NCI-H2196 (cell line): ENCODE measurements around the gene UBE2I.
A peak's percentile ranks its signal among the peaks of the same experiment; 100 is the strongest.

Experiments
- DNase-seq: peaks from one replicate; lab custom pipeline; 2025; ENCODE audit not compliant: unreplicated experiment; lab: John Stamatoyannopoulos, UW

The UBE2I gene

DNA sequence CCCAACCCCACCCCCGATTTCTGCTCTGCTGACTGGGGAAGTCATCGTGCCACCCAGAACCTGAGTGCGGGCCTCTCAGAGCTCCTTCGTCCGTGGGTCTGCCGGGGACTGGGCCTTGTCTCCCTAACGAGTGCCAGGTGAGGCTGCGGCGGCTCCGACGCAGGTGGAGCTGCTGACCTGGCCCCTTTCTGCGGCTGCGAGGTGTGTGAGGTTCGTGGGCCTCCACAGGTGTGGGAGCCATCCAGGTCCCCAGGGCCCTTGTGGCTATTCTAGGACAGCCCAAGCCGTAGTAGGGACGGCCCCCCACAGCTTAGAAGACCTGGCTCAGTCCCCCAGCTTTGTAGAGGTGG lies 3.0 kb downstream of the UBE2I start:
- no peak for DNase-seq

DNA sequence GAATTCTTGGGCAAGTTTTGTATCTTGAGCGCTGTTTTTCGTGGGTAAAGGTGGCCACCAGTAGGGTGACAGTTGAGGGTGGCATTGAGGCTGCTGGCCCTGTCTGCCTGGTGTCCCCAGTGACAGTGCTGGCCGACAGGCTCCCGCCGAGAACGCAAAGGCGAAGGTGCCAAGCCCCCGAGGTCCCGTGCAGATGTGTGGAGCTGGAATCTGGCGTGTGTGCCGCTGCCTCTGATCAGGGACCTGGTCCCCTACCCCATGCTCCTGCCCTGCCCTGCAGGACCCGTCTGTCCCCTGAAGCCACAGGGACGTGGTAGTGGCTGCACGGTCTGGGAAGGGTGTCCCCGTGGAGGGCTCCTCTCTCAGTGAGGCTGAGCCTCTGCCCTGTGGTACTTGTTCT lies 3.5 kb downstream of the UBE2I start:
- DNase-seq = no peak

DNA sequence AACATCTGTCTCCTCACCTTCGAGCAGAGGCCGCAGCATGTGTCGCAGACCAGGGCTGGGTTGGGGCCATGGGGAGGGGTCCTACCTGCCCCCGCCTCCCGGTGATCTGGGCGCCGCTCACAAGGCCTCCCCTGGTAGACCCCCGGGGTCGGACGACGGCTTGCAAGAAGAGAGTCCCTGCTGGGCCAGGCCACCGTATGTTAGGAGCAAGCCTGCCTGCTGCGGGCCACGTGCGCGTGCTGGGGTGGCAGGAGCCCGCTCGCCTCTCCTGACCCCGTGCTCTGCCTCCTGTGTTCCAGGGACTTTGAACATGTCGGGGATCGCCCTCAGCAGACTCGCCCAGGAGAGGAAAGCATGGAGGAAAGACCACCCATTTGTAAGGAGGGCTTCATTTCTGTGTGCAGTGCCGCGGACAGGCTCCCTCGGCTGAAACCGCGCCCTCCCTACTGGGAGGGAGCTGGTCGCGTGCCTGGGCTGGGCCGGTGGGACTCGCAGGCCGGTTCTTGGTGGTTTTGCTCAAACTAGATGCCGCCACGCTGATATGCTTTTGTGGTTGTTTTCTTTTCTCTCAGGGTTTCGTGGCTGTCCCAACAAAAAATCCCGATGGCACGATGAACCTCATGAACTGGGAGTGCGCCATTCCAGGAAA lies 4.4 kb downstream of the UBE2I start:
- no peak for DNase-seq

DNA sequence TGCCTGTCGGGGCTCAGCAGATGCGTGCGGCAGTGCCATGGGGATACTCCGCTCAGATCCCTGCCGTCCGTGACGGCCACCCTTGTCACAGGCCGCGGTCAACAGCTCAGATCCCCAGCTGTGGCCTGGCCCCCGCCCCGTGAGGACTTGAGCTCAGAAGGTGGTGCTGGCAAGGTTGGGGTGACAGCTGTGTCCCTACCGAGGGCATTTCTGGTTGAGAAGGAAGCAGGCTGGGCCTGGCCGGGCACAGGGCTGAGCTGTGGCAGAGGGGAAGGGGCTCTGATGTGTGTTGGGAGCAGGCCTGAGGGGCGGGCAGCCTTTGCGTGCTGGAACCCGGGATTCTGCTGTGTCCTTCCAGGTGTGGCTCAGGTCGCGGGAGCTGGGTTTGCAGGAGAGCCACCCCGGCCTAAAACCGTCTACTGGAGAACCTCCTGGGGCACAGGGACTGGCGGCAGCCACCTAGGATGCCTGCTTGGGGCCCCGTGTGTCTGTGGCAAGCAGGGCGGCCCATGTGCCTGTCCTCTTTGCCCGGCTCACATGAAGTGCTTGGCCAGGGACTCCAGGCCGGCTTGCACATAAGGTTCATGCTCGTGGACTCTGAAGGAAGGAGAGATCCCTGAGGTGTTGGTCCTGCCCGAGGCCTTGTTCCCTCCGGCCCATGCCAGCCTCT lies 5.1 kb downstream of the UBE2I start:
- DNase-seq = no peak

DNA sequence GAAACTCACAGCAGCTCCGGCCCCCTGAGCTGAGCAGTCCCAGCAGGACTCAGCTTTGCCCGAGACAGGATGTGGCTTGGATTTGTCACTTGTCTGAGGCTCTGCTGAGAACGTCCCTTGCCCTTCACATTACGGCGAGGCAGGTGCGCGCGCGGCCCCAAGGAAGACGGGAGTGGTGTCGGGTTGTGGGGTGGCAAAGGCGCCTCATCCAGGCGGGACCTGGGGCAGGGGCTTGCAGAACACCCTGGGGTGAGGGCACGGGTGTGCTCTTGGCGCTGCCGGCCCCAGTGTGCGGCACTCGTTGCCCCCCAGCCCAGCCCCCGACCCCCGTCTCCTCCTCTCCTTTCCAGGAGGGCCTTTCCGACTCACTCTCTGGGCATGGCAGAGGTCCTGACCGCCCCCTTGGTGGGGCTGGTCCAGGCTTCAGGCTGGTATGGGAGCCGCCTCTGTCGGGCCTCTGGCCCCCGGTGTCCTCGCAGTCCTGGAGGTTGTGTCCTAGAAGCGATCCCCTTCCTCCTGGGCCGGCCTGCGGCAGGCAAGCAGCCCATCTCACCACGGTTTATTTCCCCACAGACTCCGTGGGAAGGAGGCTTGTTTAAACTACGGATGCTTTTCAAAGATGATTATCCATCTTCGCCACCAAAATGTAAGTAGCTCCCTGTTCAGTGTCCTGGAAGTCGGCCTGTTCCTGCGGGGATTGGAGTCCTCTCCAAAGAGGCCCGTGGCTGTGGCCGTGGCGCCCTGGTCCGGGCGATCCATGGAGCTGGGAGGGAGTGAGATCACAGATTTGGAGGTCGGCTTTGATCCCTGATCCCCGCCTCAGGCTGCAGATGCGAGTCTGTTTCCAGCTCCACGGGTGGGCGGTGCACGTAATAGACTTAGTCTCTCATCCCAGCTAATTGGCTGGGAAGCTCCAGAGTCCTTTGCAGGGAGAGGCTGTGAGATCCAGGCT lies 5.9 kb downstream of the UBE2I start:
- no peak for DNase-seq

DNA sequence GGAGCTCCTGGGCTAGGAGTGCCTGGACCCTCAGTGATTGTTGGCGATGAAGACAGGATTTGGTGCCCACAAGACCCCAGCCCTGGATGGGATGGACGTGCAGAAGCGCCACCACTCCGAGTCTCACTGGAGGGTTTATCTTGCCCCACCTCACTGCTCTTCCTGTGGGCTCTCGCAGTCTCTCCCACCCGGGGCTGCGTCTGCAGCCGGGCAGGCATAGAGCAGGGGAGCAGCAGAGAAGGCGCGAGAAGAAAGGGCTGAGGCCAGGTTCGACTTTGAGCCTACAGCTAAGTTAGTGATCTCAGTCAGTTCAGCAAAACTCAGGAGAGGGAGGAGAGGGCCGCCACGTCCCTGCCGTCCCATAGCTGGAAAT lies 6.6 kb downstream of the UBE2I start:
- DNase-seq = no peak

DNA sequence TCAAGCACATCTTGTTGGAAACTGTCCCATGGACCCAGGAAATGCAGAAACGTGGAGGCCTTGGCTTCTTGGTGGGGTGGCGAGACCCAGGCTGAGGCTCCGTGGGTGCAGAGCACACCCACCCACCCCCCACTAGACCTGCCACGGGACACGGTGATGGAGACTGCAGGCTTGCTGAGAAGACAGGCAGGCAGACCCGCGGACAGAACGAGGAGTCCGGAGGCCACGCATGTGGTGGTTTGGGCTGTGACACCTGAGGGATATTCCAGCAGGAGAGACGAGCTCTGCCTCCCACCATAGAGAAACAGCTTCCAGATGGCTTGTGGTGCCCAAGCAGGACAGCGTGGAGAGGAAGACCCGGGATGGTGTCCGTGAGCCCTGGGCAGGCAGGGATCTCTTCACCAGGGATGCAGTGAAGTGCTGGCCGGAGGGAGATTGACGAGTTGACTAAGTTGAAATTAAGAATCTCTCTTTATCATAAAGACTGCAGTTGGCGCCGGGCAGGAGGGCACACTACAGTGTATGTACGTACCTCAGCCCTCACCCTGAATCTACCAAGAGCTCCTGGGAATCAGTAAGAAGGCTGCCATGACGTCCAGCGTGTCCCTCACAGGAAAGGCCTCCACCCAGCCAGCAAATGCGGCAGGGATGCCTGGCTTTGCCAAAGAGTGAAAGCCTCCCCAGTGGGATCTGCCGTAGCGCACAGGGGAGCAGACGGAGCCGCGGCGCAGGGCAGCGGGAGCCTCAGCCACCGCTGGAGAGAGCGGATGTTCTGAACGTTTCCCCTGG lies 8.2 kb downstream of the UBE2I start:
- no peak for DNase-seq

DNA sequence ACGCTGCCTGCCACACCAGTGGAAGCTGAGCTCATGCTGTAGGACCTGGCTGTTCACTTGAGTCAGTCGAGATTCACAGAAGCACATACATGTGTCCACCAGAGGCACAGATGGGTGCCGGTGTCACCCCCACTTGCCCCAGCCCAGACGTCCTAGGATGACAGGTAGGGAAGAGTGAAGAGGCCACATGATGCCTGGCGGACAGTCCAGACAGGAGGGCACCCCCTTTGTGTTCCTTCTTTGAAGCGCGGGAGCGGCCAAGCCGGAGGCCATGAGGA lies 8.8 kb downstream of the UBE2I start:
- no peak for DNase-seq

DNA sequence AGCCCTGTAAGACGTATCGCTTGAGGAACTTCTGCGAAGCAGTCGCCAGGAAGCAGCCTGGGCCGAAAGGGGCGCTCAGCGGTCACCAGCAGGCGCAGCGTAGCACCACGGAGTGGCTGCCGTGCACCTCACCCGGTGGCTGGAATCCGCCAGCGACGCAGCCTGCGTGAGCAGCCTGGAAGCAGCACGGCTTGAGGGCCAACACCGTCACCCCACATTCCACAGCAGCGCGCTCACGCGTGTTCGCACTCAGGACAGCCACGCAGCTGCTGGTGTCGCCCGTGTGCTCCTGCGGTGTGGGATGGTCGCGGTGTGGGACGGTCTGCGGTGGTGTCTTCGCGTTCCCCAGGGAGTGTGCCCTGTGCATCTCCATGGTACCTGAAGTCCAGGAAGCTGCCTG lies 9.6 kb downstream of the UBE2I start:
- no peak for DNase-seq

DNA sequence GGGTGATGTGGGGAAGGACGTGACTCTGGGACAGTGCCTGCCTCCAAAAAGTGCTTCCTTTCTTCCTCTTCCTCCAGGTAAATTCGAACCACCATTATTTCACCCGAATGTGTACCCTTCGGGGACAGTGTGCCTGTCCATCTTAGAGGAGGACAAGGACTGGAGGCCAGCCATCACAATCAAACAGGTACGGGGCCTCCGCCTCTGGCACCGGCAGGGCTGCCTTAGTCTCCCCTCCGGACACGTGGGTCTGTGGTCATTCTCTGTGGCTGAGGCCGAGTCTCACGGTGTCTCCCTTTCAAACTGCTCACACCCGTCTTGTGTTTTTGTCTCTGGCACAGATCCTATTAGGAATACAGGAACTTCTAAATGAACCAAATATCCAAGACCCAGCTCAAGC lies 10.7 kb downstream of the UBE2I start:
- no peak for DNase-seq

DNA sequence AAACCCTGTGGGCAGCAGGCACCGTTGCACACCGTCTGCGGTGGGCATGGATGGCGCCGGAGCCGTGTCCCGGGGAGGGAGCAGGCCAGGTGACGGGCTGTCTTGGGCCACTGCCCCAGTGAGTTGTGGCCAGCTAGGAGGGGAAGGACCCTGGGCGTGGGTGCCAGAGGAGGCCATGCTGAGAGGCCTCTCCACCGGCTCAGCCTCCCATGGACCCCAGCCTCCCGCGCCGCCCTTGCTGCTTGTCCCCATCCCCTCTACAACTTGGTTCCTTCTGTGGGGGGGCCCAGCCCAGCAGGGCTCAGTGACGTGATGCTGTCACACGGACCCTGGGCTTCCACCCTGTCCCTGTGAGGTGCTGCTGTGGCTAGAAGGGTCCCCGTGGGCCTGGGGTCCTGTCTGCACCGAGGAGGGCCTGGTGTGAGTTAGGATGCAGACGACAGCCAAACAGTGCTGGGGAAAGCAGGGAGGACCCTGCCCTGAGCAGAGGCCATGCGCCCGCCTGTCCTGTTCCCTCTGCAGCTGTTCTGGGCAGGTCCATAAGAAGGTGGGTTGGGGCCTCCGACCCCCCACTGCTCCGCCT lies 11.3 kb downstream of the UBE2I start:
- no peak for DNase-seq

DNA sequence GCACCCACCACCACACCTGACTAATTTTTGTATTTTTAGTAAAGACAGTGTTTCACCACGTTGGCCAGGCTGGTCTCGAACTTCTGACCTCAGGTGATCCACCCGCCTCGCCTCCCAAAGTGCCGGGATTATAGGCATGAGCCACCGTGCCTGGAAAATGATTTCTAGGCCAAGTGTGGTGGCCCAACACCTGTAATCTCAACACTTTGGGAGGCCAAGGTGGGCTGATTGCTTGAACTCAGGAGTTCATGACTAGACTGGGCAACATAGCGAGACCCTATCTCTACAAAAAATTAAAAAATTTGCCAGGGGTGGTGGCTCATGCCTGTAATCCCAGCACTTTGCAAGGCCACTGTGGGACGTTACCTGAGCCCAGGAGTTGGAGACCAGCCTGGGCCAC lies 13.0 kb downstream of the UBE2I start:
- no peak for DNase-seq

DNA sequence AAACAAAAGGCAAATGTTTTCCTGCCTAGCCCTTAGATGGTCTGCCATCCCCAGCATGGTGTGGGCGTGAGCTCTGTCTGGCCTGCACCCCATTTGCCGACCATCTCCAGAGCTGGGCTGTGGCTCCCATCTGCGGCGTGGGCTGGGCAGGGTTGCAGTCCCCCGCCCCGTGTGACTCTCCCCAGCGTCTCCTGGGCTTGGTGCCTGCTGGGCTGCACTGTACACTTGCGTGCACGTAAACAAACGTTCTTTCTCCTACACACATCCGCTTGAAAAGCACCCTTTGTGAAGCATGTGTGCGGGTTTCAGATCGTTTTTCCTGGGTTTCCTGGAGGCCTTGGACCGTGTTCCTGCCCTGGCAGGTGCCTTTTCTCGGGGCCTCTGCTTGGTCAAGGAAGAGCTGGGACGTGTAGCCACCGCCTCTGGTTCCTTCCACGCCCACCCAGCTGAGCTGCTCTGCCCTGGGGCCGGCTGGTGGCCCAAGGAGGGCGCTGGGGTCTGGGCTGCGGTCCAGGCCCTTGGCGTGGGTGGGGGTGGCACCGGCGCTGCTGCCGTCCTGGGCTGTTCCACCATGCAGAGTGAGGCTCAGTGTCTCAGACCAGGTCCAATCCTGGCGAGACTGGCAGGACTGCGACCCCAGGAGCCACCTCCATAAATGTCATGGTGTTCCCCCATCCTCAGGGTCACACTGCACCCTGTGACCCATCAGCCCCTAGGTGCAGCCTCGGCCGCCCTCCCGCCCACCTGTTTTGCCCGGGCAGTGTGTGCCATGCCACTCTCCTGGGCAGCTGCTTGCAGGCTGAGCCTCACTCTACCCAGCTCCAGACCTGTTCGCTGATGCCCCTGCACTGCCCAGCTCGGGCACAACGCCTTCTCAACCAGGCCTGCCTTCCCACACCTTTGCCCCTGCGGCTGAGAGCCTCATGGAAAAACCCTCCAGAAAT lies 14.1 kb downstream of the UBE2I start:
- peak; percentile 83 for DNase-seq

DNA sequence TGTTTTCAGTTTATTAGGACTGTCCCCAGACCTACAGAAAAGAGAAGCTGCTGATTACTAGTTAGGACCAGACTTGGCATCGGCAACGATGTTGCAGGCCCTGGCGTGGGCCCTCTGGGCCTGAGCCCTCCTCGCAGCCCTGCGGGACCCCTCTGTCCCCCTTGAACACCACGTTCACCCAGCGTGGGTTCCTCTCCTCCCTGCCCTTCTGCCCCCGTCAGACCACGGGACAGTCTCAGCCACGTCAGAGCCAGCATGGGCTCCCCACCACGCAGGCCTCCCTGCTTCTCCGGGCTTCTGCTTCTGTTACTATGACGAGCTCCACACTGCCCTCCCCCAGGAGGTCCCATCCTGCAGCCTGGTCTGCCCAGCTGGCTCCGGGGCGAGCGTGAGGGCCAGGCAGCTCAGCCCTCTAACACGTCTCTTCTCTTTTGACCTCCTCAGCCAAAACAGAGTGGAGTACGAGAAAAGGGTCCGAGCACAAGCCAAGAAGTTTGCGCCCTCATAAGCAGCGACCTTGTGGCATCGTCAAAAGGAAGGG lies 14.9 kb downstream of the UBE2I start:
- DNase-seq = no peak

DNA sequence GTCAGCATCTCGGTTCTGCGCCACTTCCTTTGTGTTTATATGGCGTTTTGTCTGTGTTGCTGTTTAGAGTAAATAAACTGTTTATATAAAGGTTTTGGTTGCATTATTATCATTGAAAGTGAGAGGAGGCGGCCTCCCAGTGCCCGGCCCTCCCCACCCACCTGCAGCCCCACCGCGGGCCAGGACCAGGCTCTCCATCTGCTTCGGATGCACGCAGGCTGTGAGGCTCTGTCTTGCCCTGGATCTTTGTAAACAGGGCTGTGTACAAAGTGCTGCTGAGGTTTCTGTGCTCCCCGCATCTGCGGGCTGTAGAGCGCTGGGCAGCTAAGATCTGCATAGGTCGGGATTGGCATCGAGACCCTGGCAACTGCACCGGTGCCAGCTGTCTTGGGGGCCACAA lies 15.8 kb downstream of the UBE2I start:
- no peak for DNase-seq

DNA sequence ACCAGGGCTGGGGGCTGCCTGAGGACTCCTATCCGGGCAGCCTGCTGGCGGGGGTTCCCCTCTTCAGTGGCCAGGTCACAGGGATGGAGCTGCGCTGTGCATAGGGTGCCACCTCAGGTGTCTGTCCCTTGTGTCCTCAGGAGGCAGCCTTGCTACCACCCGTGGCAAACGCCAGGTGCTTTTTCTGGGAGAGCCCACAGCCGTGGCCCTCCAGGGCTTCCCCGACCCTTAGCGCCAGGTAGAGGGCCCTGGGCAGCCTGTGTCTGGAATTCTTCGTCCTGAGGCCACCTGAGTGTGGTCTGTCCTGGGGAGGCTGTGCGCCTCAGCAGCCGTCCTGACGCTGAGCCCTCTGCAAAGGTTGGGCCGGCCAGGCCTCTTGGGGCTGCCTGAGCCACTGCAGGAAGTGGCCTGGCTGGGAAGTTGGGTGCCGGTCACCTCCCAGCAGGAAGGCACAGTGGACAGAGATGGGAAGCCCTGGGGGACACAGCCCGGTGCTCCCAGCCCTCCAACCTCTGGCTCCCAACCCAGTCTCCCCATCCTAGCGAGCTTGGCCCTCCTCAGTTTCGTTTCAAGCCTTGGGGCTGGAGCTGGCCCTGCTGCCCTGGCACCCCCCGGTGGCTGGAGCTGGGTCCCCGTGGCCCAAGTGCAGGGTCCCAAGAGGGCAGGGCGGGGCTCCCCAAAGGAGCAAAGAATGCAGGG lies 16.4 kb downstream of the UBE2I start:
- no peak for DNase-seq

DNA sequence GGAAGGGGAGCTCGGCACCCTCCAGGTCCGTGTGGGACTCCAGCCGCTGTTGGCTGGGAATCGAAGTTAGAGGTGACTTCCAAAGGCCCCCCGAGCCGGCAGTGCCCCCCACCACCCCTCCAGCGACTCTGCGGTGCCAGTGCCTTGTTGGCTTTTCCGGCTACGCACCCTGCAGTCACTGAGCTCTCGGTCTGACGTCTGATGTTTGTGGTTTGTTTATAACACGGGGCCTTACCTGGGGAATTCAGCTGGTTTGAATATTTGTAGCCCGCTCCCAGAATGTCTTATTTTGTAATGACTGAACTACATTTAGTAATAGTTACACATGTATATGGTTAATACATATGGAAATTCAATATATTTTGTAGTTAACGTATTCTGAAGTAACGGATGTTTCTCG lies 17.0 kb downstream of the UBE2I start:
- no peak for DNase-seq

DNA sequence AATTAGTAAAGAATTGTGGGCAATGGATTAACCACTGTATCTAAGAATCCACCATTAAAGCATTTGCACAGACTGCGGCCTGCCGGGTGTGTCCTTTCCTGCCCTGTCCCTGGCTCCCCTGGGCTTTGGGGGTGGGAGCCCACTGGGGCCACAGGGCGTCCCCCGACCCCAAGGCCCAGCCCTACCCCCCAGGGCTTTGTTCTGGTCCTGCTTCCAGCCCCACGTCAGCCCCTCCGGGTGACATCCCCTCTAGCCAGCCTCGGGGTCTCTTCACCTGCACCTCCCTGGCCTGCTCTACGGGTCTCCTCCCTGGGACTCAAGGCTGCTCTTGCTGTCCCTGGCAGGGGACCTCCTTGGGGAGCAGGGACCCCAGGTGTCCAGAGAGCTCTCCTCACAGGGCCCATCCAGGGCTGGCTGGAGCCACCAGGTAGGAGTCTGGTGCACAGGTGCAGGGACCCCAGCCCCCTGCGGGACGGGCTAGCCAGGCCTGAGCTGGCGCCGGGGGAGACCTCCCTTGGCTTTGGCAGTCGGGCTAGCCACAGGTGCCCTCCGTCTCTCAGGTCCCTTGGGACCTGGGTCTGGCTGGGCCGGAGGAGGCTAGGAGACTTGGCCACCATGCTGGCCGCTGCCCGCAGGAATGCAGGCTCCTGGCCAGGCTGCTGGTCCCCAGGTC lies 17.6 kb downstream of the UBE2I start:
- DNase-seq = no peak

DNA sequence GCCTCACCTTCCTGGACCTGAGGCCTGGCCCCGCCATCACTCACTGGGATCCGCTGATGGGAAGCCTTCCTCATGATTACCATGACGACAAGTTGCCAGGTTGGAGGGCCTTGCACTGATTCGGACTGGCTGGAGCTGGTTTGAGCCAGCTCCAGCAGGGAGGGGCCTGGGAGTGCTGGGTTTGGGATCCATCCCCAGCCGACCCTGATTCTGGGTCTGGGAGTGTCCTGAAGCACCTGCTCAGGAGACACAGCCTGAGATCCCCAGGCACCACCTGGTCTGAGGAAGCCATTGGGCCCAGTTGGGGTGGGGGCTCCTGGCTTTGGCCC lies 18.1 kb downstream of the UBE2I start:
- DNase-seq = peak; percentile 21
